HepG2 (cell line): ENCODE measurements around the gene CFH. TPM values are rescaled to one million over a fixed set of nuclear protein-coding genes. Genes with fewer than 3 reads are reported as not detected.

ENCODE experiments used
- ATAC-seq: fragments of 200-7000 bp; cut with Tn5 transposase; 3 replicates; pipeline ENCODE4 v1.9.1; 2020; ENCODE audit warnings: mild to moderate bottlenecking, moderate library complexity
- BruUV-seq: library from RNA; stranded (reverse); fragments of 400-500 nt; replicated peaks from 2 replicates; lab custom pipeline; 2021; lab: Mats Ljungman, UMichigan
- CTCF ChIA-PET: fragments of 300-600 bp; formaldehyde crosslinking; extraction: SDS; loops from one replicate; lab custom pipeline; 2021; ENCODE audit warnings: low total read pairs, inconsistent platforms, low intra/inter-chr PET ratio; lab: Yijun Ruan, JAX
- POLR2A ChIA-PET: fragments of 350-600 bp; sonication (Branson Sonifier 250); formaldehyde crosslinking; loops from one replicate; lab custom pipeline; 2020; ENCODE audit warnings: antibody characterized with exemption, inconsistent platforms; lab: Yijun Ruan, JAX
- DNase-seq: peaks from one replicate; pipeline ENCODE4 v3.0.0-alpha.2; 2015; ENCODE audit warnings: low spot score
- FAIRE-seq: peaks from 3 replicates; lab custom pipeline; 2011; peaks lifted over from hg19 to GRCh38; lab: Jason Lieb, UNC
- H2AFZ ChIP-seq: one replicate; pipeline ENCODE4 v1.6.1; 2011; ENCODE audit warnings: low read length, inconsistent platforms
- H3K27ac ChIP-seq: fragments of 300-600 bp; 3 replicates; pipeline ENCODE4 v1.8.0; 2011; ENCODE audit warnings: mixed run types, mild to moderate bottlenecking, mixed read lengths, low read length, inconsistent platforms; ENCODE audit not compliant: insufficient read depth; ENCODE audit errors: extremely low read length
- H3K27me3 ChIP-seq, 2 experiments: fragments of 200-600 bp in 1 of 2; 2 replicates in 1 of 2; 3 replicates in 1 of 2; pipeline versions ENCODE4 v1.6.0 to v1.8.0; 2011; ENCODE audit warnings: low read length in 2 of 2, mild to moderate bottlenecking in 2 of 2, moderate library complexity in 2 of 2, inconsistent platforms in 1 of 2; ENCODE audit not compliant: insufficient read depth in 2 of 2, control insufficient read depth in 1 of 2
- H3K36me3 ChIP-seq, 2 experiments: fragments of 200-600 bp in 1 of 2; replicated peaks in 1 of 2; 2 replicates in 1 of 2; 3 replicates in 1 of 2; pipeline versions ENCODE4 v1.5.1 to v1.8.0; 2011; ENCODE audit warnings: low read length in 2 of 2, inconsistent platforms in 1 of 2; ENCODE audit not compliant: insufficient read depth in 2 of 2, control insufficient read depth in 1 of 2
- H3K4me1 ChIP-seq: 2 replicates; pipeline ENCODE4 v1.5.1; 2012; ENCODE audit warnings: low read length, inconsistent platforms; ENCODE audit not compliant: insufficient read depth
- H3K4me2 ChIP-seq: 2 replicates; pipeline ENCODE4 v1.6.0; 2011; ENCODE audit warnings: low read depth, low read length, inconsistent platforms
- H3K4me3 ChIP-seq, 3 experiments: fragments of 200-600 bp in 1 of 3; sonication (generic), shearing (Covaris generic) in 1 of 3; replicated peaks in 1 of 3; 2 replicates each; pipeline ENCODE4 v1.5.1; 2011 to 2016; ENCODE audit warnings: low read length in 3 of 3, inconsistent platforms in 2 of 3, low read depth in 2 of 3, mild to moderate bottlenecking in 2 of 3, control low read depth in 1 of 3, mixed read lengths in 1 of 3; ENCODE audit not compliant: insufficient read depth in 1 of 3
- H3K79me2 ChIP-seq: one replicate; pipeline ENCODE4 v1.6.1; 2011; ENCODE audit warnings: low read length, inconsistent platforms; ENCODE audit not compliant: insufficient read depth
- H3K9ac ChIP-seq: 2 replicates; pipeline ENCODE4 v1.6.0; 2011; ENCODE audit warnings: mild to moderate bottlenecking, low read depth, low read length, inconsistent platforms; ENCODE audit not compliant: insufficient read depth
- H3K9me3 ChIP-seq: 2 replicates; pipeline ENCODE4 v1.5.1; 2012; ENCODE audit warnings: mild to moderate bottlenecking, low read length
- H4K20me1 ChIP-seq: 2 replicates; pipeline ENCODE4 v1.6.0; 2011; ENCODE audit warnings: inconsistent platforms, mild to moderate bottlenecking, low read length, moderate library complexity; ENCODE audit not compliant: insufficient read depth
- ASH2L ChIP-seq: fragments of 300-600, 200-600 bp; sonication (generic); IDR thresholded peaks from 2 replicates; pipeline ENCODE4 v1.7.0; 2017; ENCODE audit warnings: low read depth, mild to moderate bottlenecking, moderate library complexity, mixed read lengths, low read length; ENCODE audit not compliant: insufficient read length
- BORCS8-MEF2B ChIP-seq: sonication (generic); formaldehyde crosslinking; IDR thresholded peaks from 2 replicates; pipeline ENCODE4 v1.8.0; 2022; ENCODE audit warnings: mild to moderate bottlenecking, missing genetic modification reagents
- CREB1 ChIP-seq, 2 experiments: fragments of 450-650 bp in 1 of 2; IDR thresholded peaks; 2 replicates each; pipeline ENCODE4 v1.6.1; 2016 to 2017; ENCODE audit warnings: control low read depth in 1 of 2, mild to moderate bottlenecking in 1 of 2, missing compliant biosample characterization in 1 of 2, missing genetic modification characterization in 1 of 2
- GATAD1 ChIP-seq: IDR thresholded peaks from 2 replicates; pipeline ENCODE4 v1.6.1; 2016; ENCODE audit warnings: missing genetic modification reagents, missing compliant biosample characterization
- HNRNPL ChIP-seq: fragments of 200-400 bp; formaldehyde crosslinking; IDR thresholded peaks from 2 replicates; pipeline ENCODE4 v1.6.1; 2017; ENCODE audit warnings: mild to moderate bottlenecking, low read depth, low read length
- NFYB ChIP-seq: sonication (generic); formaldehyde crosslinking; IDR thresholded peaks from 2 replicates; pipeline ENCODE4 v1.4.0; 2020; ENCODE audit warnings: missing genetic modification reagents
- POGZ ChIP-seq: sonication (generic); formaldehyde crosslinking; IDR thresholded peaks from 2 replicates; pipeline ENCODE4 v1.4.0; 2020; ENCODE audit warnings: mild to moderate bottlenecking, missing genetic modification reagents
- SP5 ChIP-seq: IDR thresholded peaks from 2 replicates; pipeline ENCODE4 v1.6.1; 2016; ENCODE audit warnings: low read depth, borderline replicate concordance
- TOPORS ChIP-seq: sonication (generic); formaldehyde crosslinking; IDR thresholded peaks from 2 replicates; pipeline ENCODE4 v1.8.0; 2023; ENCODE audit warnings: mild to moderate bottlenecking, missing genetic modification reagents
- ZNF510 ChIP-seq: sonication (generic); formaldehyde crosslinking; IDR thresholded peaks from 2 replicates; pipeline ENCODE4 v1.4.0; 2020; ENCODE audit warnings: low read depth, mild to moderate bottlenecking, missing genetic modification reagents
- ZNF615 ChIP-seq: sonication (generic); formaldehyde crosslinking; IDR thresholded peaks from 2 replicates; pipeline ENCODE4 v1.5.0; 2020; ENCODE audit warnings: mild to moderate bottlenecking, missing genetic modification reagents, borderline replicate concordance
- ZNF709 ChIP-seq: sonication (generic); formaldehyde crosslinking; IDR thresholded peaks from 2 replicates; pipeline ENCODE4 v1.5.0; 2020; ENCODE audit warnings: mild to moderate bottlenecking, missing genetic modification reagents
- WGBS: methylation state at CpG from one replicate; pipeline ENCODE4 v1.1.6; 2017; ENCODE audit warnings: low lambda C conversion rate; 5-methylcytosine and 5-hydroxymethylcytosine counted together
- in situ Hi-C: cut with HindIII; loops from 2 replicates; pipeline ENCODE4 v1.10.0; 2017; ENCODE audit warnings: low pct_unique_long_range_greater_than_20kb; ENCODE audit not compliant: extremely low pct_ligation_motif_present
- intact Hi-C: fragments of 100-400 bp; cut with micrococcal nuclease; formaldehyde crosslinking; loops from one replicate; pipeline ENCODE4 v1.10.0; 2022; ENCODE audit not compliant: unreplicated experiment
- polyA plus RNA-seq, 8 experiments: library from polyadenylated mRNA; depleted of rRNA in 3 of 8; stranded (reverse) in 7 of 8; unstranded in 1 of 8; fragments of >200 nt; fragmentation: Illumina TruSeq in 4 of 8; extraction: Trizol in 4 of 8; gene quantifications; 2 replicates each; pipeline versions ENCODE4 v1.2.1 to v1.2.3, GENCODE V29; 2011 to 2016; ENCODE audit warnings: low read depth in 4 of 8, missing spikeins in 1 of 8, mixed read lengths in 1 of 8; ENCODE audit not compliant: insufficient read depth in 1 of 8
- total RNA-seq, 5 experiments: library from RNA; depleted of rRNA; stranded (reverse); fragments of >200 nt; fragmentation: Illumina TruSeq; extraction: Trizol; gene quantifications; 2 replicates each; pipeline ENCODE4 v1.2.3, GENCODE V29; 2016; ENCODE audit warnings: low read depth in 1 of 5
- TF ChIP-seq, protein P1 (sequence below): sonication (generic); formaldehyde crosslinking; IDR thresholded peaks from 2 replicates; pipeline ENCODE4 v1.4.0; 2020; ENCODE audit warnings: missing genetic modification reagents
- TF ChIP-seq, protein P2 (sequence below): sonication (generic); formaldehyde crosslinking; conservative IDR thresholded peaks from 2 replicates; pipeline ENCODE4 v1.4.0; 2020; ENCODE audit warnings: missing genetic modification reagents

The CFH gene
- total and polyA plus RNA-seq, 2 of the 13 experiments (the other 11 are each of a cell fraction or from before 2014, with no cell fraction given), result not detected

- TF ChIP-seq TOPORS, result no peak
- no peak for TF ChIP-seq ZNF709
- no peak for TF ChIP-seq BORCS8-MEF2B (CRISPR knock-in tag)
- no peak for TF ChIP-seq GATAD1 (CRISPR knock-in tag)
- TF ChIP-seq ZNF615, result no peak
- TF ChIP-seq, all 625 proteins: peak for 0
Measured at GRCh38 chr1:196623079-196623478, 28.8 kb upstream of the CFH start (continued).

- H3K4me2 ChIP-seq, result no peak overlapping the region
- DNase-seq (no peak), ATAC-seq (no peak), FAIRE-seq (no peak)
- H3K4me1 ChIP-seq, result no peaks in the 10 kb centered on the region
- ChIA-PET CTCF (no interaction called here), POLR2A (no interaction called here)
- 44% methylated on average over 3 of the region's 3 CpGs for WGBS
- no TSS peak for BruUV-seq
- no peak overlapping the region for H3K27ac ChIP-seq
- H3K36me3 ChIP-seq, result no peaks in the 10 kb centered on the region
- H2AFZ ChIP-seq, result no peak overlapping the region
- no peaks in the 10 kb centered on the region for H3K27me3 ChIP-seq
- H3K9me3 ChIP-seq, result no peaks in the 10 kb centered on the region; the same call in 1 of the 2 replicates
- in situ Hi-C loops, result no loop called here
- intact Hi-C loops, result no loop called here
- H4K20me1 ChIP-seq, result no peaks in the 10 kb centered on the region
- H3K4me3 ChIP-seq, result no peak overlapping the region
- TF ChIP-seq SP5 (CRISPR knock-in tag) (no peak), CREB1 (IDR thresholded peaks at IDR 0.05) (no peak), CREB1 (CRISPR knock-in tag; IDR thresholded peaks at IDR 0.05) (no peak), ZNF510 (CRISPR knock-in tag) (no peak), POGZ (no peak), NFYB (CRISPR knock-in tag) (no peak), HNRNPL (no peak), ASH2L (no peak)
- TF ChIP-seq, protein P1, sequence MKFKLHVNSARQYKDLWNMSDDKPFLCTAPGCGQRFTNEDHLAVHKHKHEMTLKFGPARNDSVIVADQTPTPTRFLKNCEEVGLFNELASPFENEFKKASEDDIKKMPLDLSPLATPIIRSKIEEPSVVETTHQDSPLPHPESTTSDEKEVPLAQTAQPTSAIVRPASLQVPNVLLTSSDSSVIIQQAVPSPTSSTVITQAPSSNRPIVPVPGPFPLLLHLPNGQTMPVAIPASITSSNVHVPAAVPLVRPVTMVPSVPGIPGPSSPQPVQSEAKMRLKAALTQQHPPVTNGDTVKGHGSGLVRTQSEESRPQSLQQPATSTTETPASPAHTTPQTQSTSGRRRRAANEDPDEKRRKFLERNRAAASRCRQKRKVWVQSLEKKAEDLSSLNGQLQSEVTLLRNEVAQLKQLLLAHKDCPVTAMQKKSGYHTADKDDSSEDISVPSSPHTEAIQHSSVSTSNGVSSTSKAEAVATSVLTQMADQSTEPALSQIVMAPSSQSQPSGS (CRISPR knock-in tag), result no peak
- TF ChIP-seq, protein P2, sequence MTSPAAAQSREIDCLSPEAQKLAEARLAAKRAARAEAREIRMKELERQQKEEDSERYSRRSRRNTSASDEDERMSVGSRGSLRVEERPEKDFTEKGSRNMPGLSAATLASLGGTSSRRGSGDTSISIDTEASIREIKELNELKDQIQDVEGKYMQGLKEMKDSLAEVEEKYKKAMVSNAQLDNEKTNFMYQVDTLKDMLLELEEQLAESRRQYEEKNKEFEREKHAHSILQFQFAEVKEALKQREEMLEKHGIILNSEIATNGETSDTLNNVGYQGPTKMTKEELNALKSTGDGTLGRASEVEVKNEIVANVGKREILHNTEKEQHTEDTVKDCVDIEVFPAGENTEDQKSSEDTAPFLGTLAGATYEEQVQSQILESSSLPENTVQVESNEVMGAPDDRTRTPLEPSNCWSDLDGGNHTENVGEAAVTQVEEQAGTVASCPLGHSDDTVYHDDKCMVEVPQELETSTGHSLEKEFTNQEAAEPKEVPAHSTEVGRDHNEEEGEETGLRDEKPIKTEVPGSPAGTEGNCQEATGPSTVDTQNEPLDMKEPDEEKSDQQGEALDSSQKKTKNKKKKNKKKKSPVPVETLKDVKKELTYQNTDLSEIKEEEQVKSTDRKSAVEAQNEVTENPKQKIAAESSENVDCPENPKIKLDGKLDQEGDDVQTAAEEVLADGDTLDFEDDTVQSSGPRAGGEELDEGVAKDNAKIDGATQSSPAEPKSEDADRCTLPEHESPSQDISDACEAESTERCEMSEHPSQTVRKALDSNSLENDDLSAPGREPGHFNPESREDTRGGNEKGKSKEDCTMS (CRISPR knock-in tag), result no peak
- H3K79me2 ChIP-seq, result no peaks in the 10 kb centered on the region
- no peak overlapping the region for H3K9ac ChIP-seq
Measured at GRCh38 chr1:196628838-196629237, 23.0 kb upstream of the CFH start.
